ENCODE data around the gene COX19. TPM values are rescaled to one million over a fixed set of nuclear protein-coding genes. Genes with fewer than 3 reads are reported as not detected.
A peak's percentile ranks its signal among the peaks of the same experiment; 100 is the strongest.

COX19 gene
- total RNA-seq, 1 experiment from 2014 or later: 14.0 TPM

DNA sequence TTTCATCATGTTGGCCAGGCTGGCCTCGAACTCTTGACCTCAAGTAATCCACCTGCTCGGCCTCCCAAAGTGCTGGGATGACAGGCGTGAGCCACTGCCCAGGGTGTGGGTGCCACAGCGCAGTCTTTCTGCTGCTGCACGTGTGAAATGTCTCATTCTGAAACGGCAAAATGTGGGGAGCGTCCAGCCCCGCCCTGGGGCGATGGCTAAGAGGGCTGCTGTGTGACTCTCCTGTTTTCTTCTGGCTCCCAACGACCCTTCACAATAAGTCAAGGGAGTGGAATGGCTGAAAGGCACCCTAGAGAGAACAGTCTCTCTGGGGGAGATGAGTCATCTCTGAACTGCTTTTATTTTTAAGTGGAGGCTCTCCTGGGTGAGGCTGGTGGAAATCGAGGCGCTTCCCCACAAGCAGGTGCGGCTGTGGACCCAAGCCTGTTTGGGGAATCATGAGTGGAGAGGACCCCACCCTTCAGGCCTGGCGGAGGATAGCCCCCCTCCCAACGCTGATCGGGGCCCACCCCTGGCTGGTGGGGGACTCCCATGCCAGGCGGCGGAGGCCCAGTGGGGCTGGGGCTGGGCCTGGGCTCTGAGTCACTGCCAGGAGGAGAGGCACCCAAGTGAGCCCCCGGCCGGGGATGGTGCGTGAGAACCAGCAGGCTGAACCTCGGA lies 38.8 kb downstream of the COX19 start:
- H2AFZ ChIP-seq (ENCODE audit: low read depth, low read length, poor library complexity, severe bottlenecking): no peak overlapping the region
- H3K27me3 ChIP-seq (ENCODE audit: insufficient read depth, low read length): no peaks in the 10 kb centered on the region
- peak overlapping the region; percentile 62 for H3K4me2 ChIP-seq (ENCODE audit: low read length)
- CTCF ChIA-PET: no interaction called here
- 0 out of 4 replicates have a peak, but pooled peaks cover 0 to 4% of the 10 kb centered on the region in 2 experiments for H3K9me3 ChIP-seq (ENCODE audit: control insufficient read depth in 1 of 2, insufficient read depth in 1 of 2, low read depth in 1 of 2, low read length in 2 of 2)
- no peaks in the 10 kb centered on the region for H3K9me2 ChIP-seq (ENCODE audit: insufficient read depth)
- DNase-seq (ENCODE audit: low read depth, low spot score) (peak; percentile 71), ATAC-seq (peak; percentile 85)
- H3K4me3 ChIP-seq (replicated peaks in 1 of 2; ENCODE audit: low read depth in 1 of 2, low read length in 2 of 2): peak overlapping the region; percentile 5 to 21; a peak in 2 of 4 replicates
- intact Hi-C loops (cut with micrococcal nuclease): no loop called here
- RAD21 ChIA-PET (ENCODE audit: low non-redundant PET in 1 of 2, low total read pairs in 2 of 2, uncharacterized antibody in 2 of 2, unreplicated experiment in 2 of 2): no interaction called here
- H3K9ac ChIP-seq (ENCODE audit: low read length): peak overlapping the region; percentile 37; the same call in 1 of the 2 replicates
- no peaks in the 10 kb centered on the region for H3K36me3 ChIP-seq (ENCODE audit: control insufficient read depth in 1 of 2, insufficient read depth in 2 of 2, low read length in 2 of 2)
- POLR2A ChIA-PET: no interaction called here
- H3K27ac ChIP-seq (ENCODE audit: low read depth, low read length): peak overlapping the region; percentile 92
- peaks cover 14 to 18% of the 10 kb centered on the region in 2 experiments for H3K4me1 ChIP-seq (ENCODE audit: control insufficient read depth in 1 of 2, insufficient read depth in 2 of 2, low read length in 2 of 2)
- no peaks in the 10 kb centered on the region for H3K79me2 ChIP-seq (ENCODE audit: insufficient read depth, low read length)
- no peaks in the 10 kb centered on the region for H4K20me1 ChIP-seq (ENCODE audit: insufficient read depth)
- no TSS peak for BruUV-seq (replicated peaks)
- no peak for TF ChIP-seq SRF (IDR thresholded peaks at IDR 0.05; ENCODE audit: low read depth)
- peak; percentile 89 for TF ChIP-seq JUND (IDR thresholded peaks at IDR 0.05)
- no peak for TF ChIP-seq SP1 (IDR thresholded peaks at IDR 0.05; ENCODE audit: low read depth)
- no peak for TF ChIP-seq EZH2 (IDR thresholded peaks at IDR 0.05)
- TF ChIP-seq POLR2AphosphoS5 (IDR thresholded peaks at IDR 0.05; ENCODE audit: low read depth, low read length): no peak; the same call in 1 of the 2 replicates
- TF ChIP-seq POLR2A (IDR thresholded peaks at IDR 0.05; ENCODE audit: borderline replicate concordance, extremely low read depth, insufficient read depth, insufficient read length): no peak
- no peak for TF ChIP-seq ATF3 (IDR thresholded peaks at IDR 0.05)
- no peak for TF ChIP-seq CTCF (IDR thresholded peaks at IDR 0.05 in 2 of 3, conservative IDR thresholded peaks at IDR 0.05 in 1 of 3; ENCODE audit: borderline replicate concordance in 1 of 3, insufficient read depth in 1 of 3, low read depth in 2 of 3, low read length in 2 of 3)
- TF ChIP-seq, protein P1, sequence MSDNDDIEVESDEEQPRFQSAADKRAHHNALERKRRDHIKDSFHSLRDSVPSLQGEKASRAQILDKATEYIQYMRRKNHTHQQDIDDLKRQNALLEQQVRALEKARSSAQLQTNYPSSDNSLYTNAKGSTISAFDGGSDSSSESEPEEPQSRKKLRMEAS (IDR thresholded peaks at IDR 0.05): peak; percentile 59; the same call in 1 of the 2 replicates
- TF ChIP-seq ELF1 (IDR thresholded peaks at IDR 0.05; ENCODE audit: borderline replicate concordance, low read depth): no peak
- TF ChIP-seq ZFX (IDR thresholded peaks at IDR 0.05): no peak
- TF ChIP-seq YY1 (IDR thresholded peaks at IDR 0.05; ENCODE audit: extremely low read depth, insufficient replicate concordance, low read depth, low read length): no peak
- TF ChIP-seq CEBPB (IDR thresholded peaks at IDR 0.05; ENCODE audit: low read depth): no peak
- no peak for TF ChIP-seq TCF7L2 (IDR thresholded peaks at IDR 0.05; ENCODE audit: borderline replicate concordance, extremely low read depth, insufficient read depth, insufficient read length)
- no peak for TF ChIP-seq EGR1 (IDR thresholded peaks at IDR 0.05; ENCODE audit: low read depth)
- no peak for TF ChIP-seq ZNF274 (IDR thresholded peaks at IDR 0.05; ENCODE audit: low read depth, low read length)
- no peak for TF ChIP-seq SIN3A (IDR thresholded peaks at IDR 0.05; ENCODE audit: low read depth)
- TF ChIP-seq EZH2phosphoT487 (IDR thresholded peaks at IDR 0.05; ENCODE audit: borderline replicate concordance): no peak
- TF ChIP-seq REST (IDR thresholded peaks at IDR 0.05; ENCODE audit: low read depth): no peak
- TF ChIP-seq CBX3 (IDR thresholded peaks at IDR 0.05; ENCODE audit: low read depth): no peak
- TF ChIP-seq FOSL1 (IDR thresholded peaks at IDR 0.05; ENCODE audit: low read depth): peak; percentile 83

Data from HCT116 (cell line).